ENCODE results near the gene ASPSCR1. TPM values are rescaled to one million over a fixed set of nuclear protein-coding genes. Genes with fewer than 3 reads are reported as not detected.

Gene ASPSCR1
- total and polyA plus RNA-seq, 2 of the 13 experiments (the other 11 are each of a cell fraction or from before 2014, with no cell fraction given) = 274 to 314 TPM

GRCh38 chr17:81994593-81995462, 17.4 kb downstream of the ASPSCR1 start (continued):
- TF ChIP-seq ZNF280D (CRISPR knock-in tag; IDR thresholded peaks at IDR 0.05) (peak; percentile 61), ZBTB40 (IDR thresholded peaks at IDR 0.05) (no peak), ZBTB40 (CRISPR knock-in tag; IDR thresholded peaks at IDR 0.05) (peak; percentile 18), ZNF629 (CRISPR knock-in tag; conservative IDR thresholded peaks at IDR 0.05) (peak; percentile 19; the same call in 1 of the 2 replicates), MED8 (CRISPR knock-in tag; IDR thresholded peaks at IDR 0.05; ENCODE audit: insufficient replicate concordance) (peak; percentile 94), TMF1 (CRISPR knock-in tag; IDR thresholded peaks at IDR 0.05; ENCODE audit: low read depth) (no peak), KDM6A (CRISPR knock-in tag; IDR thresholded peaks at IDR 0.05; ENCODE audit: low read depth) (peak; percentile 26), FOXP1 (IDR thresholded peaks at IDR 0.05) (no peak), FOXP1 (CRISPR knock-in tag; IDR thresholded peaks at IDR 0.05) (peak; percentile 71; the same call in 1 of the 2 replicates), PLSCR1 (CRISPR knock-in tag; IDR thresholded peaks at IDR 0.05; ENCODE audit: borderline replicate concordance) (no peak; the same call in 1 of the 2 replicates), YEATS2 (CRISPR knock-in tag; IDR thresholded peaks at IDR 0.05; ENCODE audit: borderline replicate concordance) (peak; percentile 21; the same call in 1 of the 2 replicates), KAT2B (IDR thresholded peaks at IDR 0.05; ENCODE audit: borderline replicate concordance, low read depth, low read length) (no peak), HMG20A (CRISPR knock-in tag; IDR thresholded peaks at IDR 0.05; ENCODE audit: borderline replicate concordance) (peak; percentile 72; the same call in 1 of the 2 replicates), HNF4A (CRISPR knock-in tag; IDR thresholded peaks at IDR 0.05) (peak; percentile 66)
